Adrenal gland (tissue), 12 donors: ENCODE data around the gene SPDYC. TPM values are rescaled to one million over a fixed set of nuclear protein-coding genes. Genes with fewer than 3 reads are reported as not detected.
"Not testable (repeated sequence)": the region's sequence is repeated elsewhere in the genome, so short reads cannot be mapped to it uniquely, and the experiment has no call there.

ENCODE experiments used
- DNase-seq, 7 donors: peaks; one replicate each; pipeline ENCODE4 v3.0.0-alpha.2; 2019 to 2020
- H3K27ac ChIP-seq, 5 donors: fragments of 200-600 bp; sonication (generic) in 4 of 5; 1 replicate in 3 of 5; 2 replicates in 2 of 5; pipeline versions ENCODE4 v1.5.1 to v1.8.0; 2016 to 2020; ENCODE audit warnings: mild to moderate bottlenecking in 1 of 5
- H3K27me3 ChIP-seq: fragments of 200-600 bp; 2 replicates; pipeline ENCODE4 v1.8.0; 2021
- H3K36me3 ChIP-seq, 2 donors: fragments of 200-600 bp; replicated peaks in 1 of 2; 1 replicate in 1 of 2; 2 replicates in 1 of 2; pipeline versions ENCODE4 v1.5.1 to v1.8.0; 2018 to 2022
- H3K4me1 ChIP-seq, 2 donors: fragments of 200-600 bp; replicated peaks in 1 of 2; 1 replicate in 1 of 2; 2 replicates in 1 of 2; pipeline versions ENCODE4 v1.5.1 to v1.8.0; 2018 to 2021
- H3K4me3 ChIP-seq, 4 donors: fragments of 200-600 bp; sonication (generic) in 3 of 4; one replicate each; pipeline ENCODE4 v1.5.1; 2016 to 2018
- H3K9me3 ChIP-seq, 3 donors: fragments of 200-600 bp; sonication (generic) in 1 of 3; replicated peaks in 1 of 3; 1 replicate in 2 of 3; 2 replicates in 1 of 3; pipeline versions ENCODE4 v1.5.1 to v1.8.0; 2016 to 2021
- CTCF ChIP-seq, 6 experiments: fragments of 450-650 bp in 4 of 6; fragments of 200-600 bp in 2 of 6; sonication (generic) in 1 of 6; IDR thresholded peaks; 1 replicate in 5 of 6; 2 replicates in 1 of 6; pipeline versions ENCODE4 v1.5.1 to v1.8.0; 2016 to 2021; ENCODE audit warnings: antibody characterized with exemption in 6 of 6, mild to moderate bottlenecking in 2 of 6, moderate library complexity in 1 of 6
- POLR2A ChIP-seq, 2 donors: fragments of 450-650 bp; IDR thresholded peaks; one replicate each; pipeline ENCODE4 v1.6.1; 2017; ENCODE audit warnings: antibody characterized with exemption in 2 of 2, mild to moderate bottlenecking in 2 of 2, moderate library complexity in 1 of 2
- WGBS, 4 donors: extraction: QIAGEN DNeasy Blood & Tissue Kit in 2 of 4; methylation state at CpG; one replicate each; pipeline versions ENCODE4 v1.1.5 to v1.1.7; 2013 to 2017; 5-methylcytosine and 5-hydroxymethylcytosine counted together
- intact Hi-C, 2 donors: fragments of 100-400 bp; cut with DNase I; formaldehyde crosslinking; loops; one replicate each; pipeline versions ENCODE4 v1.14.1 to v1.15.0; 2022 to 2023
- polyA plus RNA-seq, 3 donors: library from polyadenylated mRNA; stranded (reverse); fragments of 200-250 nt in 2 of 3; fragments of 350-450 nt in 1 of 3; fragmentation: Illumina TruSeq in 1 of 3; extraction: RNeasy Lipid Tissue Mini Kit (QIAGEN cat#74804) in 1 of 3; gene quantifications; one replicate each; pipeline ENCODE4 v1.2.3, GENCODE V29; 2013 to 2014
- total RNA-seq, 9 donors: library from RNA; depleted of rRNA in 4 of 9; stranded (reverse); fragments of >200 nt in 4 of 9; fragments of 120-200 nt in 1 of 9; fragmentation: NEBNext Ultra II Directional in 1 of 9; extraction: Animal tissue kit (Norgen Biotek cat#: 25700) in 1 of 9; gene quantifications; one replicate each; pipeline versions ENCODE4 v1.1.0 to v1.2.4, GENCODE V29; 2013 to 2023
- donor health status: healthy with polysubstance abuse.
- donor health status: Bipolar disorder and iron deficiency.
- donor health status: DM: yes; HTN: yes; CAD: no.
- donor health status: DM: no; HTN: no; CAD: no.
- donor health status: DM: no; HTN: no; CAD: no.
- donor health status: DM: yes; HTN: yes; CAD: no.

The SPDYC gene
- total and polyA plus RNA-seq, 12 donors = 0.10 TPM; not detected in 11

DNA sequence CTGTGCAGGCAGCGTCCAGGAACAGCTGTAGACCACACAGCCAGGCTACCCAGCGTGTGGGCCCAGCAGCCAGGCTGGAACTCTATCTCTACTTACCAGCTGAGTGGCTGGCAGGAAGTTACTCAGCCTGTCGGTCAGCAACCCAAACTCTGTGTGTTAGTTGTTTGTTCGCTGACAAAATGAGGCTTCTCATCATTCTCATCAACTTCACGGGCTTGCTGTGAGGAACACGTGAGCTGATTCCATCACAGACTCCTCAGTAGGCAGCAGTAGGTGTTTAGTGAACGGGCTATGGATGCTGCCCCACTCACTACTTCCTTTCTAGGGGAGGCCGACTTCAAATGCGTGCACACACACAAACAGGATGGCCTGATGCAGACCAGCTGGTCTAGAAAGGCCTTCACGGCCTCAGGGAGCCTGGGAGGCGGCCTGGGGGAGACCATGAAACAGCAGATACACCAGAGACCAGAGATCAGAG, 830 bp upstream of the SPDYC start:
- Histone ChIP-seq H3K27me3 (no peaks in the 10 kb centered on the region), H3K4me1 (no peaks in the 10 kb centered on the region), H3K9me3 (no peaks in the 10 kb centered on the region), H3K36me3 (no peaks in the 10 kb centered on the region), H3K4me3 (no peak overlapping the region), H3K27ac (no peak overlapping the region)
- DNase-seq = no peak
- TF ChIP-seq CTCF (IDR thresholded peaks at IDR 0.05) (no peak), POLR2A (IDR thresholded peaks at IDR 0.05) (no peak)
- 66 to 77% (median 73%) methylated on average over 9 to 11 of the region's 11 CpGs for WGBS, 4 donors
- intact Hi-C loops = no loop called here

- DNase-seq = no peak
- H3K27me3 ChIP-seq = no peaks in the 10 kb centered on the region
- TF ChIP-seq CTCF (IDR thresholded peaks at IDR 0.05) (no peak), POLR2A (IDR thresholded peaks at IDR 0.05) (no peak)
- no peak overlapping the region for H3K4me3 ChIP-seq
- WGBS, 4 donors = 72 to 79% (median 77%) methylated on average over 7 to 10 of the region's 10 CpGs
- no peaks in the 10 kb centered on the region for H3K36me3 ChIP-seq
- intact Hi-C loops = no loop called here
- H3K4me1 ChIP-seq = no peaks in the 10 kb centered on the region
- no peak overlapping the region for H3K27ac ChIP-seq
- H3K9me3 ChIP-seq = no peaks in the 10 kb centered on the region
Measured at GRCh38 chr11:65172600-65172999, 2.6 kb downstream of the SPDYC start.

DNA sequence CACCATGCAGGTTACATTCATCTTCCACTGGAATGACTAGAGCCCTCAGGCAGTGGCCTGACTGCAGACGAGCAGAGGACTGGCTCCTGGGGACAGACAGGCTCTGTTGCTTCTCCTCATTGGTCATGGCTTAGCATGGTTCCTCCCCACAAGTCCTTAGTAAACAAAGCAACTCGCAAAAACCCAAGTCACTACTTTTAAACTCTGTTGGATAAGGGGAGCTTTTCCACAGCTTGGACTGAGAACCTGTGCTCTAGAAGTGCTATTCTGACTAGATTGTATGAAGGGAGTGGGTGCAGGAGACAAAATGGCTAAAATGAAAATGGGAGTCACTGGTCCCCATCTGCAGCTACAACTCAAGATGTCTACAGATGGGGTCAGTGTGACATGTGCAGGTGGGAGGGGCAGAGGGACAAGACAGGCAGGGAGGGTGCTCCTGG, 4.6 kb downstream of the SPDYC start:
- H3K36me3 ChIP-seq, H3K4me1 ChIP-seq, H3K9me3 ChIP-seq, intact Hi-C loops, H3K4me3 ChIP-seq, H3K27ac ChIP-seq, H3K27me3 ChIP-seq: not testable (repeated sequence)
- DNase-seq = peak in 1 of 7 donors; percentile 48
- 48 to 77% (median 74%) methylated on average over 2 of the region's 2 CpGs for WGBS, 4 donors

DNA sequence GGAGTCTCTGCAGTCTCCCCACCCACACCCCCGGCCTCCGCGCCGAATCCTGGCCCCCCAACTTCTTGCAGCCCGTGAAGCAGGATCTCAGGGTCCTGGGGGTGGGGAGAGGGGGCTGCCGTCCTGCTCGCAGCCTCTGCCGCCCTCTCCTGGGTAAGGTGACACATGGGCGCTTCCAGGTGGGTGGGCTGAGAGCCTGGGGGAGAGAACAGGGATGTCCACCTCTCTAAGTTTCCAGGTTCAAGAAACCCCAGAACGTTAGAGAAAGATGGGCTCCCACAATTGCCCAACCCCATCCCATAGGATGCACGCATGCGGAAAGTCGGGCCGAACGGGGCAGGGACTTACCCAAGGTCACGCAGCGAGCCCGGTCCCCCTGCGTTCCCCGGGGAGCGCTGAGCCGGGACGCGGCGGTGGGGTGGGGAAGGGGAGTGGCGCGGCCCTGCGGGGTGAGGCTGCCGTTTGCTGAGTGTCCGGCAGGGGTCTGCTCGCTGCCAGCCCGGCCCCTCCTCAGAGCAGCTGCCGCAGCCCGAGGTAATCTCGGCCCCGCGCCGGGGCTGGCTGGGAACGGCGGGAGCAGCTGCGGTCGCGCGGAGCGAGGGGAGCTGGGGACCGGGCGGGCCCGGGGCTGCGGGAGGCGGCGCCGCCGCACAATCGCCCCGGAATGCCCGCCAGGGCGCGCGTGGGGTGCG, 11.0 kb downstream of the SPDYC start:
- intact Hi-C loops = loop anchor here in 1 of 2 donors (5.0 kb wide), 1 partner anchor 44 kb away; no protein-coding TSS in a partner anchor
- H3K27ac ChIP-seq = peak overlapping the region in 4 of 5 donors; percentile 58 to 96 (median 81)

More for the DNA sequence above, 11.0 kb downstream of the SPDYC start:
- H3K27me3 ChIP-seq = no peaks in the 10 kb centered on the region
- DNase-seq = peak; percentile 56 to 72 (median 67)
- H3K4me1 ChIP-seq = peaks cover 12 to 22% of the 10 kb centered on the region in 2 donors
- H3K36me3 ChIP-seq = peaks cover 0 to 6% of the 10 kb centered on the region in 2 donors
- 0 to 1% (median 0%) methylated on average over 6 to 60 of the region's 60 CpGs for WGBS, 4 donors
- TF ChIP-seq CTCF (IDR thresholded peaks at IDR 0.05) (peak in 5 of 6 experiments; percentile 30 to 58 (median 49)), POLR2A (IDR thresholded peaks at IDR 0.05) (peak; percentile 23 to 49)
- no peaks in the 10 kb centered on the region for H3K9me3 ChIP-seq
- peak overlapping the region; percentile 5 to 100 (median 57) for H3K4me3 ChIP-seq
